Retinal pigment epithelial cell (primary cell): Measurements from ENCODE around the gene GPC3.

Source experiments
- DNase-seq: peaks from one replicate; pipeline ENCODE4 v3.0.0-alpha.2; 2010; ENCODE audit warnings: low read depth
- H3K4me3 ChIP-seq: 2 replicates; pipeline ENCODE4 v1.5.1; 2011; ENCODE audit warnings: mild to moderate bottlenecking, low read length, control low read depth, moderate library complexity
- CTCF ChIP-seq: conservative IDR thresholded peaks from 2 replicates; pipeline ENCODE4 v1.5.1; 2011; ENCODE audit warnings: low read depth, low read length, control low read depth, inconsistent platforms

The GPC3 gene

GRCh38 chrX:134006484-134007161 is 21.2 kb upstream of the GPC3 start:
- no peak for TF ChIP-seq CTCF
- H3K4me3 ChIP-seq: no peak overlapping the region
- no peak for DNase-seq

DNA sequence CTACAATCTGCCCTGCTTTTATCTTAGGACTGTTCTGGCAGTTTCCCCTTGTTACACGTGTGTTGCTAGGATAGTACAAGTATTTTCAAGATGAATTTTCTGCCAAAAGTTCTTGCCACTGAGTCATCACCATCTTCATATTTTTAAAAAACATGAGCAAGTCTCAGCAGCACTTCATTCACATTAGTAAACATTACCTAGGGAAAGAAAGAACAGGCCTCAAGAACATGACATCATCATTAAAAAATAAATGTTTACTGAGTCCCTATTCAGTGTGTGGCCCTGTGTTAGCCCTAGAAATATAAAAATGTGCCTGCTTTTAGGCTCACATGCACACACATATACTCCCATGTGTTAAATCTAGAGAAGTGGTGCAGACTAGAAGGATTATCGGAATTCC is 18.7 kb upstream of the GPC3 start:
- no peak for DNase-seq
- TF ChIP-seq CTCF: no peak
- no peak overlapping the region for H3K4me3 ChIP-seq

DNA sequence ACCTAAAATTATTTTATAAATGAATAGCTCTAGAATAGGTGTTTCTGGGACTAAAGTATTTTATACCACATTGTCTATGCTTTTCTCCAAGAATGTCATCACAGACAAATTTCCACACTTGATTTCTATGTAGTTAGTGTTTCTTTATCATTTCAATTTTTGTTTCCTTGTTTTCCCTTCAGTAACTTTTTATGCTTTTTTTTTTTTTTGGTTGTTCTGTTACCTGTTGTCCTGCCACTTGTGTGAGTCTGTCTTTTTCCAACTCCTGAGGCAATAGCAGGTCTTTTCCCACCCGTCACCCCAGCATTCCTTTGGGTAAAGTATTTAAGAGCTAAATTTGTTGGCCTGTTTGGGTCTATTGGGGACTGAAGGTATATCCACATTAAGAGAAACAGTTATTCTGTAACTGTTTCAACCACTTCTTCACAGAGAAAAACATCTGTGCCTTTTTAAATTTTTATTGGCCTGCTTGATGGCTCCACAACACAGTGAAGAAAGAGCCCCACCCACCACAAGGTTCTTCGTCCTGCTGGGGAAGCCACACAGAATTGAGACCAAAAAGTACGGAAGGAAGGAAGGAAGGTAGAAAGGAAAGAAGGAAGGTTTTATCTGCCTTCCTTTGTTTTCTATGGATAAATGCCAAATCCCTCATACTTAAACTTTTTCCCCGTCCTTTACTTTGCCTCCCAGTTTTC is 17.7 kb upstream of the GPC3 start:
- H3K4me3 ChIP-seq: no peak overlapping the region
- DNase-seq: no peak
- no peak for TF ChIP-seq CTCF

GRCh38 chrX:134000260-134001245 is 15.2 kb upstream of the GPC3 start:
- DNase-seq: no peak
- no peak overlapping the region for H3K4me3 ChIP-seq
- no peak for TF ChIP-seq CTCF

GRCh38 chrX:133999031-133999705 is 13.8 kb upstream of the GPC3 start:
- no peak for TF ChIP-seq CTCF
- no peak for DNase-seq
- no peak overlapping the region for H3K4me3 ChIP-seq

DNA sequence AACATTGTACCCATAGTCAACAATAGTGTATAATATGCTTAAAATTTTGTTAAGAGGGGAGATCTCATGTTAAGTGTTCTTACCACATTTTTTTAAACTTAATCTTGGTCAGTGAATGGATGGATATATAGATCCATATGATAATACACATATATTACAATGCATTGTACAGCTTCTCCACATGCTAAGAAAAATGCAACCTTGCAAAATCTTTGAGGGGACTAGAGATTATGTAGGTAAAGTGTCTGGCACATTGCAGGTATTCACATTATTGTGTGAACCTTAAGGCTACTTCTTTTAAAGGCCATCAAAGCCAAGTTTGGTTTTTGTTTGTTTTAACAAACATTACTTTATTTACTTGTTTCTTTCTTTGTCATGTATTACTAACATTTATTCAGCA is 10.4 kb upstream of the GPC3 start:
- no peak overlapping the region for H3K4me3 ChIP-seq
- no peak for DNase-seq
- TF ChIP-seq CTCF: no peak
